DND-41 (cell line): ENCODE results near the gene RTN1.

Source experiments
- CTCF ChIP-seq: IDR thresholded peaks from 2 replicates; pipeline ENCODE4 v1.5.1; 2012; ENCODE audit warnings: borderline replicate concordance, low read length, moderate library complexity, mild to moderate bottlenecking; ENCODE audit not compliant: poor library complexity, severe bottlenecking; ENCODE audit errors: extremely low read depth
- EZH2 ChIP-seq: IDR thresholded peaks from 3 replicates; pipeline ENCODE4 v1.6.1; 2012; ENCODE audit warnings: borderline replicate concordance, low read depth, mild to moderate bottlenecking, moderate library complexity, low read length, inconsistent platforms; ENCODE audit not compliant: severe bottlenecking

- TF ChIP-seq CTCF (no peak), EZH2 (no peak)
Observed at GRCh38 chr14:59811073-59811472, 59.5 kb downstream of the RTN1 start.
